Superior temporal gyrus (tissue), 1 donor: Measurements from ENCODE around the gene MPO.

Experiments
- DNase-seq: peaks from one replicate; pipeline ENCODE4 v3.0.0-alpha.2; 2016; ENCODE audit errors: extremely low spot score

Gene MPO

GRCh38 chr17:58279736-58280479, 827 bp downstream of the MPO start:
- no peak for DNase-seq

- DNase-seq, result no peak
Observed at GRCh38 chr17:58279016-58279711, 1.6 kb downstream of the MPO start.

- DNase-seq, result no peak
Observed at GRCh38 chr17:58278661-58279015, 2.1 kb downstream of the MPO start.

- DNase-seq, result no peak
Observed at GRCh38 chr17:58277802-58278595, 2.7 kb downstream of the MPO start.

DNA sequence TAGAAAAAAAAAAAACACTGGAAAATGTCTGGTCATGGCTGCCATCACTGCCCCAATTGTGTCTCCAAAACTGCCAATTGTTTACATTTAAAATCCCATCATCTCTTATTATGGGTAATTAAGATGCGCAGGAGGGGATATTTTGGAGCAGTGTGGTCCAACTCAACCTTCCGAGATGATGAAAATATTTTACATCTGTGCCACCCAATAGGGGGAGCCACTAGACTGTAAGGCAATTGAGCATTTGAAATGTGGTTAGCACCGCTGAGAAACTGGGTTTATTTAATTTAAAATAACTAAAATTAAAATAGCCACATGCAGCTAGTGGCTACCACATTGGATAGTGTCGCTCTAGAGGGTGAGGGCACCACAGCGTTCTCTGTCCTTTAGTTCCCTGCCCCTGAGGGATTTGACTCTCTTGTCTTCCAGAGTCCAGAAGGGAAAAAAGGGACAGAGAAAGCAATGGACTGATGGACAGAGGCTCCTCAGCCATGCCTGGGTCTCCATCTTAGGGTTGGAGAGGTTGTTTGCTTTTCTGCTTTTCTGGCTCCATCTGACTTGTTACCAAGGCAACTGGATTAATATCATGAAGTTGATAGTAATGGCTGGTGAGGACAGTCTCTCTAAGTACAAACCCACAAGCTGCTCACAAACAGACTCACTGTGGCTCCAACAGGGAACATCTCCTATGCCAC, 3.5 kb downstream of the MPO start:
- no peak for DNase-seq

DNA sequence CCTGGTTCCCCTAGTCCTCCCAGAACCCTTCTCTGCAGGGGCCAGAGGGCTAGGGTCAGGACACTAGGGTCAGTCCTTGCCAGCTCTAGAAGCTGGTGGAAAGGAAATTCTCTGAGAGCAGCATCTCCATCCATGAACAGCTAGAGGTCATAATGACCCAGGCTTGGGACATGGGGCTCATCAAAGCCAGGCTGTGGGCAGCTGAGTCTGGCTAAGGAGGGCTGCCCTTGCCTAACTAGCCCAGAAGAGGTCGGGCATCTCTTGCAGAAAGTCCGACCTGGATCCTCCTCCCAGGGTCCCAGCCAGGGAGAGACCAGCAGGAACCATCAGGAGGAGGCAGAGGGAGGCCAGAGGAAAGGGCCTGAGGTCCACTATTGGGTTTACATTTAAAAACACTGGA, 4.3 kb downstream of the MPO start:
- no peak for DNase-seq

GRCh38 chr17:58275417-58275816, 5.3 kb downstream of the MPO start:
- DNase-seq, result no peak

- DNase-seq, result no peak
Observed at GRCh38 chr17:58273453-58274104, 7.2 kb downstream of the MPO start.

DNA sequence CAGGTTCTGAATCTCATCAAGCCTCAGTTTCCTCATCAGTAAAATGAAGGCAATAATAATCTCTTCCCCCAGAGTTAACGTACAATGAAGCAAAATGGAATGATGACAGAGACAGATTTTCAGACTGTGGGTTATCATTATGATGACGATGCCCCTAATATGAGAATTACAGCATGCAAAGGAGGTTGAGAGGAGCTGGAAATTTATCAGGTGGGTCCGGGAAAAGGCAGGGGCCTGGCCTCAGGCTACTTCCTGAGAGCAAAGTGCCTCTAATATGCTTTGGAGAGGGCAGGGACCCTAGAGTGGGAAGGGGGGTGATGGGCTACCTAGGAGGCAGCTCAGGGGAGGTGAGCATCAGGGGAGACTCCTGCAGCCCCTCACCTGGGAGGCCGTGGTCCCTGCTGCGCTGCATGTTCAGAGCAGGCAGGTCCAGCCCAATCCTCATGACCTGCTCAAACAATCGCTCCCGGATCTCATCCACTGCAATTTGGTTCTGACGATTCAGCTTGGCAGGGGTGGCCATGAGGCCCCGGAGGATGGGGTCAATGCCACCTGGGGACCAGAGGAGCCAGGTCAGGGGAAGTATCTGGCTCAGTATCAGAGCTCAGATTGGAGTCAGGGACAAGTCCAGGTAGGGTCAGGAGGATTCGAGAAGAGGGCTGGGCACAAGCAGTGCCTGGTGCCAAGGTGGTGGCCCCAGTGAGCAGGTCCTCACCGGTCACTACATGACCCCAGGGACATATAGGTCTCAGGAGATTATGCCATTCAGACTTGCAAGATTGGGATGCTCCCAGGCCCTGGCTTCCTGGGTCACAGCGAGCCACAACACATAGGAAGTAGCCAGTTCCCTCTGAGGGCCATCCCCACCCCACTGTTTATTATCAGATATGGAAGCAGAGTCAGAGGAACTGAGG, 8.1 kb downstream of the MPO start:
- DNase-seq, result no peak

DNA sequence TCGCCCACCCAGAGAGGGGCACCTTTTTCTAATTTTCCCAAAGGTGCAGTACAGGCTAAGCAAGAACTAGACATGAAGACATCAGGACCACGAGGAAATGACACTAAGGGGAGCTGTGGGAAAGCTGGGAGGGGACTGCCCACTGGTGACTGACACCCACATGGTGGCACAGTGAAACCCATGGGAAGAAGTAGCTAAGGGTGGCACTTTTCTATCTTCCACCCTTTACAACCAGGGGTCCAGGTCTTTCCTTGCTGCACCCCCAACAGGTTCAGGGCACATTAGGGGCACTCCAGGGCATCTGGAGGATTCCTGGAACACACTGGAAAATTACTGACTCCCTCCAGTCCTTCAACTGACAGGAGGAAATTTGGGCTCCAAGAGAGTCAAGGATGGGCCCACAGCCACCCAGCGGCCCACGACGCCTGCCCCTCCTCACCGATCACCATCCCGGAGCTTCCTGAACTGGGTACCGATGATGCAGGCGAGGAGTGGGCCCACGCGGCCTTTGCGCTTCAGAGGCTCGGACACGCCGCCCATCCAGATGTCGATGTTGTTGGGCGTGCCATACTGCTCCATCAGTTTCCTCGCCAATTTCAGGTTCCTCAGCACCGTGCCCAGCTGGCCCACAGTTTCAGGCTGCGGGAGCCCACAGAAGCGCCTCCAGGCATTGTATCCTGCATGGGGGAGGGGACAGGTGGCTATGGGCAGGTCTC, 9.4 kb downstream of the MPO start:
- no peak for DNase-seq

GRCh38 chr17:58270476-58271215, 10.1 kb downstream of the MPO start:
- DNase-seq, result no peak

GRCh38 chr17:58269557-58270291, 11.0 kb downstream of the MPO start:
- DNase-seq, result no peak

DNA sequence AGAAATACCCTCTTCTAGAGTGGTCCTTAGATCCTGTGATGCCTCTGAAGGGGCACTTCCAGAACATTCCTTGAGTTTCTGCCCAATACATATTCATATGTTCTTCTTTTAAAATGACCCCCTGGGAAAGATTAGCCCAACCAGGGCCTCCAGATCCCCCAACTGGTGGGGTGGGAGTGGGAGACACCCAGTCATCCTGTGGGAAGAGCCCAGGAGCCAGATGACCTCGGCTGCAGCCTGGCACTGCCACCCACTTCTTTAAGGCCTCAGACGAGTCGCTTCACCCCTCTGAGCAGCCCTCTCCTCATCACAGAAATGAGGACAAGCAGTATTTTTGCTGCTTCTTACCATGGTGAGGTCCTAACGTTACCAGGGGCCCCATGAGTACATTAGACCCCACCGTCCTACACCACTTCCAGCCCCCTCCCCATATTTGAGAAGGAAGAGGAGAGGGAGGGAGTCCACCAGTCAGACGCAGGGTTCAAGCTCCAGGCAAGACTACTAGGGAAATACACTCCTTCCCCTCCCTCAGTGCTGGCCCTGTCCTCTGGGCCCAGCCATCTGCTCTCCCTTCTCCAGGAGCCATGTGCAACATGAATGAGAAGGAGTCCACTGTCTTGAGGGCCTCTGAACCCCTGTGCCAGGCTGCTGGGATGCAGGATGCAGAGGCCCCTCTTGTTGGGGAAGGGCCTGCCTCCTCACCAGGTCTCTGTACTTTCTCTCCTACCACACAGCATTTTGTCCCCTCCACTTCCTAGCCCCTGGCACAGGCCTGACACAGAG, 11.8 kb downstream of the MPO start:
- DNase-seq, result no peak

GRCh38 chr17:58268326-58268725, 12.4 kb downstream of the MPO start:
- DNase-seq, result no peak

DNA sequence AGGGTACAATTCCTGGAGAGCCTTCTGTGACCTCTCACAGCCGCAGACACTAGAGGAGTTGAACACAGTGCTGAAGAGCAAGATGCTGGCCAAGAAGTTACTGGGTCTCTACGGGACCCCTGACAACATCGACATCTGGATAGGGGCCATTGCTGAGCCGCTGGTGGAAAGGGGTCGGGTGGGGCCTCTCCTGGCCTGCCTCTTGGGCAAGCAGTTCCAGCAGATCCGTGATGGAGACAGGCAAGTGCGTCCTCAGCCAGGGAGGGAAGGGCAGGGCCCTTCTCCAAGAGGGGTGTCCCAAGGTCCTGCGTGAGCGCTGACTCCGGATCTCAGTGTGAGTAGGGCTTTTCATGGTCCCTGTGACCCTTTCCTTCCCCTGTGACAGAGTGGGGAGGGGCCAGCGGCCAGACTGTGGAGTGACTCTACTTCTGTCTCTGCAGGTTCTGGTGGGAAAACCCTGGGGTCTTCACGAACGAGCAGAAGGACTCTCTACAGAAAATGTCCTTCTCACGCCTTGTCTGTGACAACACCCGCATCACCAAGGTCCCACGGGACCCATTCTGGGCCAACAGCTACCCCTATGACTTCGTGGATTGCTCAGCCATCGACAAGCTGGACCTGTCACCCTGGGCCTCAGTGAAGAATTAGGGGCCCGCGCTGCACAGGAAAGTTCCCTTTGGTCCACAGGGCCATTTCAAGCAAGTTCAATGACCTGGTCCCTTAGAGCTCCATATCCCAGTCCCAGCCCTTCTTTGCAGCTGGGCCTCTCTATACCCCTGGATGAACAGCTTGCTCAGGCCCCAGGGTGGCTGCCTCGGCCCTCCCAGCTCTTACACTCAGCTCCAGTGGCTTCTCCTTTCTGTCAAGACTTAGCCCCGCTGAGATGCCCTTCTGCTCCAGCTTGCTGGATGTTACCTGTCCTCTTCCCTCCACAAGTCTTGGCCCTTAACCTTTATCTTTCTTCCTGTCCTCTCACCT, 13.1 kb downstream of the MPO start:
- DNase-seq, result no peak
